ENCODE data around the gene GSTA4.

Gene GSTA4

DNA sequence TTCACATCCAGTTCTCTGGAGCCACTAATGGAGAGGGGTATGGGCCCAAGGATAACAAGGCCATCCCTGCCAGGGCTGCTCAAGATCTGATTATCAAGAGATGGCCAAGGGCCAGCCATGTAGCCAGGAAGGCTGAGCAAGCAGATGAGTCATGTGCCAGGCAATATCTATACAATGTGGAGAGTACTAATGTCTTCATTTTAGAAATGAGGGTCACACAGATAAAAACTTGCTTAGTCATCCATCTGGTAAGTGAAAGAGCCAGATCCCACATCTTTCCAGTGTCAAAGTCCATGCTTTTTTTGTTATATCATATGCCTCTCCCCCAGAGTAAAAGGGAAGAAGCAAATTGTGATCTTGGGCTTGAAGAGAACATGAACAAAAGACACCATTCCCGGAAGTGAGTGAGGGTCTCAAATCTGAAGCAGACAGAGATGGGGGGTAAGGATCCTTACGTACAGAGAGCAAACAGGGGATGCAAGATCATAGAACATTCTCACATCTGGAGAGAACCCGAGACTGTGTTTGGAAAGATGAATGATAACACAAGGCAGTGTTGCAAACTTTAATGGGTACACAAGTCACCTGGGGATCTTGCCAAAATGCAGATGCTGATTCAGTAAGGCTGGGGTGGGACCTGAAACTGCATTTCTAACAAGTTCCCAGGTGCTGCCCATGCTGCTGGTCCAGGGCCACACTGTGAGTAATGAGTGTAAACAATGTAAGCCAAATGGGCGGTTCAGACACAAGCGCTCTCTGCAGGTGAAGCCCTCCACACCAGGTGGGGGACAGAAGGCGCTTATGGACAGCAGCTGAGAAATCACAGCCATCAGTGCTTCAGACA, 65.5 kb downstream of the GSTA4 start:
- in situ Hi-C loops (cut with HindIII; ENCODE audit: low sequenced_read_pairs) = no loop called here

All from endothelial cell of hepatic sinusoid (primary cell).